SU-DHL-6 (cell line): ENCODE data around the gene CEACAM6.
"Not testable (repeated sequence)": the region's sequence is repeated elsewhere in the genome, so short reads cannot be mapped to it uniquely, and the experiment has no call there.

ENCODE experiments used
- H2AFZ ChIP-seq: fragments of 200-600 bp; sonication (generic); 2 replicates; pipeline ENCODE4 v1.6.1; 2014; ENCODE audit warnings: low read depth, mild to moderate bottlenecking, moderate library complexity, mixed read lengths, antibody characterized with exemption, low read length; ENCODE audit not compliant: severe bottlenecking
- H3F3A ChIP-seq: fragments of 200-600 bp; shearing (Covaris generic); 2 replicates; pipeline ENCODE4 v1.6.0; 2016; ENCODE audit warnings: antibody characterized with exemption, mild to moderate bottlenecking; ENCODE audit not compliant: insufficient read depth
- H3K27ac ChIP-seq: fragments of 200-600 bp; sonication (generic); 2 replicates; pipeline ENCODE4 v1.5.1; 2016; ENCODE audit warnings: low read depth, mild to moderate bottlenecking, low read length, moderate library complexity, mixed read lengths
- H3K27me3 ChIP-seq: fragments of 200-600 bp; sonication (generic), shearing (Covaris generic); 2 replicates; pipeline ENCODE4 v1.6.0; 2014; ENCODE audit warnings: mild to moderate bottlenecking, low read length
- H3K36me3 ChIP-seq: fragments of 200-600 bp; sonication (generic); 2 replicates; pipeline ENCODE4 v1.6.1; 2014; ENCODE audit warnings: mild to moderate bottlenecking, low read length, mixed read lengths
- H3K4me2 ChIP-seq: fragments of 300-600, 200-600 bp; shearing (Covaris generic), sonication (generic); 2 replicates; pipeline ENCODE4 v1.6.0; 2014; ENCODE audit warnings: low read length, low read depth, mild to moderate bottlenecking; ENCODE audit not compliant: poor library complexity, severe bottlenecking
- H3K4me3 ChIP-seq: fragments of 200-600 bp; sonication (generic); 2 replicates; pipeline ENCODE4 v1.5.1; 2014; ENCODE audit warnings: antibody characterized with exemption, low read length, mild to moderate bottlenecking, mixed read lengths; ENCODE audit not compliant: insufficient read depth, poor library complexity, severe bottlenecking
- H3K79me2 ChIP-seq: fragments of 200-600 bp; sonication (generic); 2 replicates; pipeline ENCODE4 v1.6.1; 2014; ENCODE audit warnings: mild to moderate bottlenecking, low read length, moderate library complexity; ENCODE audit not compliant: insufficient read depth
- H3K9ac ChIP-seq: fragments of 200-600 bp; sonication (generic); 2 replicates; pipeline ENCODE4 v1.7.0; 2014; ENCODE audit warnings: mild to moderate bottlenecking, low read length
- H3K9me2 ChIP-seq: fragments of 200-600 bp; sonication (generic); replicated peaks from 2 replicates; pipeline ENCODE4 v1.6.1; 2014; ENCODE audit warnings: low read length; ENCODE audit not compliant: insufficient read depth
- H3K9me3 ChIP-seq: fragments of 200-600 bp; sonication (generic); 2 replicates; pipeline ENCODE4 v1.6.1; 2014; ENCODE audit warnings: low read length, mixed read lengths; ENCODE audit not compliant: insufficient read depth
- H4K20me1 ChIP-seq: fragments of 200-600 bp; sonication (generic); 2 replicates; pipeline ENCODE4 v1.6.1; 2014; ENCODE audit warnings: low read depth, mild to moderate bottlenecking, antibody characterized with exemption, low read length, moderate library complexity, mixed read lengths
- CTCF ChIP-seq: fragments of 200-600 bp; sonication (generic); IDR thresholded peaks from one replicate; pipeline ENCODE4 v1.5.1; 2017; ENCODE audit warnings: antibody characterized with exemption, mild to moderate bottlenecking, low read length, moderate library complexity; ENCODE audit not compliant: insufficient read depth, poor library complexity, severe bottlenecking
- EZH2phosphoT487 ChIP-seq: fragments of 200-600 bp; sonication (generic), shearing (Covaris generic); conservative IDR thresholded peaks from 2 replicates; pipeline ENCODE4 v1.6.1; 2018; ENCODE audit warnings: mild to moderate bottlenecking, antibody characterized with exemption, low read length, moderate library complexity, mixed read lengths

The CEACAM6 gene

DNA sequence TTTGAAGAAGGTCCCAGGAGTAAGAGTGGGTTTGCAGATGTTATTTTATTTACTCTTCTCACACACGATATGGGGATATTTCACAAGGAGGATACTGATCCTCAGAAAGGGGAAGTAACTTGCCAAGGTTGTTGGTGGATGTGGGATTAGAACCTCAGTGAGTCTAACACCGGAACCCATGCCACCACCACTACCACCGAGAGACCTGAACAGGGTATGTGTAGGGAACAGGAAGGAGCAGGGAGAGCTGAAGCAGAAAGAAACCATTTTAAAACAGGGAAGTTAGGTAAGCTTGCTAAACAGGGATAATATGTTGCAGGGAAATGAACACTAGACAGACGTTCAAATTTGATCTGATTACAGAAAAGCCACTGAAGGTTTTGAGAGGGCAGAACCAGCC is 29.4 kb downstream of the CEACAM6 start:
- Histone ChIP-seq H3K9ac (no peak overlapping the region), H3K27me3 (no peaks in the 10 kb centered on the region), H2AFZ (no peak overlapping the region), H3K79me2 (no peaks in the 10 kb centered on the region), H3K9me2 (no peaks in the 10 kb centered on the region), H4K20me1 (no peaks in the 10 kb centered on the region), H3K27ac (no peak overlapping the region), H3K36me3 (no peaks in the 10 kb centered on the region), H3K9me3 (no peaks in the 10 kb centered on the region), H3K4me2 (no peak overlapping the region), H3K4me3 (no peak overlapping the region), H3F3A (no peaks in the 10 kb centered on the region)
- no peak for TF ChIP-seq EZH2phosphoT487
- TF ChIP-seq CTCF, result no peak

- H3K9me2 ChIP-seq, result no peaks in the 10 kb centered on the region
- no peaks in the 10 kb centered on the region for H3K79me2 ChIP-seq
- TF ChIP-seq CTCF (peak; percentile 74), EZH2phosphoT487 (no peak)
- no peak overlapping the region for H3K9ac ChIP-seq
- H3K36me3 ChIP-seq, result no peaks in the 10 kb centered on the region
- no peaks in the 10 kb centered on the region for H3F3A ChIP-seq
- no peaks in the 10 kb centered on the region for H3K27me3 ChIP-seq
- H3K9me3 ChIP-seq, result no peaks in the 10 kb centered on the region
- H3K4me3 ChIP-seq, result no peak overlapping the region
- no peak overlapping the region for H3K27ac ChIP-seq
- H4K20me1 ChIP-seq, result no peaks in the 10 kb centered on the region
- peak overlapping the region; percentile 23 for H2AFZ ChIP-seq
- H3K4me2 ChIP-seq, result no peak overlapping the region
Observed at GRCh38 chr19:41785653-41786052, 30.3 kb downstream of the CEACAM6 start.

DNA sequence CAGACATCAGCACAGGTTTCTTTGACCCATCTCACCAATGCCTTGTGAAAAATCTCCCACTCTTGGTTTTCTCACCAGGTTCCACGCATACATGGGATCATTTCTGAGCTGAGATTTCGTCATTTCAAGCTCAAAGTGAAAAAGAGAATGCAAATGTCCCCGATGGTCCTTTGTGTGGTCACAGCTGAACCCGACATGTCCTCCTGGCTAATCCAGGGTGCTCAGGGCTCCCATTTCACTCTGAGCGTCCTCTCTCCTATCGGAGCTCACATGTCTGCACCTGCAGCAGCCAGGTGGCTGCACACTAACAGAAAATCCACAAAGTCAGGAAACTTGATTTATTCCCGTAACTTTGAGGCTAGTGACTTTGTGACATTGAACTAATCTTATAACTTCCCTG is 31.7 kb downstream of the CEACAM6 start:
- H3K9ac ChIP-seq, result no peak overlapping the region
- no peaks in the 10 kb centered on the region for H3F3A ChIP-seq
- H3K4me2 ChIP-seq, result no peak overlapping the region
- no peaks in the 10 kb centered on the region for H3K79me2 ChIP-seq
- no peaks in the 10 kb centered on the region for H3K36me3 ChIP-seq
- TF ChIP-seq CTCF (no peak), EZH2phosphoT487 (no peak)
- H3K9me2 ChIP-seq, result no peaks in the 10 kb centered on the region
- H3K4me3 ChIP-seq, result no peak overlapping the region
- H3K9me3 ChIP-seq, result no peaks in the 10 kb centered on the region
- H3K27me3 ChIP-seq, result no peaks in the 10 kb centered on the region
- H4K20me1 ChIP-seq, result no peaks in the 10 kb centered on the region
- H2AFZ ChIP-seq, result no peak overlapping the region
- no peak overlapping the region for H3K27ac ChIP-seq

- not testable (repeated sequence) for H3F3A ChIP-seq, H3K27me3 ChIP-seq, H3K4me3 ChIP-seq, H3K4me2 ChIP-seq, H3K27ac ChIP-seq, H4K20me1 ChIP-seq, H2AFZ ChIP-seq, H3K9me2 ChIP-seq, H3K36me3 ChIP-seq, H3K79me2 ChIP-seq, H3K9me3 ChIP-seq, H3K9ac ChIP-seq
Observed at GRCh38 chr19:41788518-41788917, 33.2 kb downstream of the CEACAM6 start.

DNA sequence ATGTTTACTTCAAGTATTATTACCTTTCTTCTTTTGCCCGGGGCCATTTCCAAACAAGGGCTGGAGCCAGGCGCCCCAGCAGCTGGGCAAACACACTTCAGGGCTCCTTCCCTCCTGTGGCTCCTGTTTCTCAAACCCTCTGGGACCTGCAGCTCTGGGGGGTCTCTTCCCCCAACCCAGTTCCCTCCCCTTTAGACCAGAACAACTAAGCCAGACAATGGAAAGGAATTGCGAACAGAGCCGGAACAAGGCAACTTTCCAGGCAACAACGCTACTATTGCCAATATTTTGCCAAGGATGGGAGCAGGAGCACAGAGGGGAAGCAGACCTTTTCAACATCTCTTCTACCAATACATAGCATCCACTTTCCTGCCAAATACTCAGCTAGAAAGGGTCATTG is 33.7 kb downstream of the CEACAM6 start:
- H3K9me2 ChIP-seq, H3F3A ChIP-seq, H3K36me3 ChIP-seq, H3K27me3 ChIP-seq, H3K9ac ChIP-seq, H2AFZ ChIP-seq, H3K79me2 ChIP-seq, H3K4me2 ChIP-seq, H3K4me3 ChIP-seq, H3K9me3 ChIP-seq, H3K27ac ChIP-seq, H4K20me1 ChIP-seq: not testable (repeated sequence)
